OCI-LY1 (cell line): Measurements from ENCODE around the gene MRPL41.

Experiments used
- H2AFZ ChIP-seq: fragments of 200-600 bp; sonication (generic), shearing (Covaris generic); 2 replicates; pipeline ENCODE4 v1.6.0; 2014; ENCODE audit warnings: antibody characterized with exemption, mild to moderate bottlenecking, low read length
- H3F3A ChIP-seq: fragments of 200-600 bp; sonication (generic), shearing (Covaris generic); 2 replicates; pipeline ENCODE4 v1.6.0; 2014; ENCODE audit warnings: mild to moderate bottlenecking, antibody characterized with exemption, low read length, moderate library complexity; ENCODE audit not compliant: insufficient read depth
- H3K27ac ChIP-seq: fragments of 200-600 bp; sonication (generic); 2 replicates; pipeline ENCODE4 v1.5.1; 2014; ENCODE audit warnings: low read length, mixed run types, mild to moderate bottlenecking, low read depth; ENCODE audit not compliant: poor library complexity, severe bottlenecking
- H3K27me3 ChIP-seq: fragments of 200-600 bp; sonication (generic); 2 replicates; pipeline ENCODE4 v1.6.0; 2014; ENCODE audit warnings: antibody characterized with exemption, mild to moderate bottlenecking, low read length, moderate library complexity; ENCODE audit not compliant: insufficient read depth
- H3K36me3 ChIP-seq: fragments of 200-600 bp; sonication (generic); 2 replicates; pipeline ENCODE4 v1.6.1; 2014; ENCODE audit warnings: mild to moderate bottlenecking, antibody characterized with exemption, low read length, moderate library complexity, mixed read lengths; ENCODE audit not compliant: insufficient read depth
- H3K4me1 ChIP-seq: fragments of 200-600 bp; sonication (generic); 2 replicates; pipeline ENCODE4 v1.5.1; 2014; ENCODE audit warnings: mild to moderate bottlenecking, low read length, moderate library complexity; ENCODE audit not compliant: insufficient read depth, severe bottlenecking
- H3K4me2 ChIP-seq: fragments of 200-600 bp; sonication (generic), shearing (Covaris generic); 2 replicates; pipeline ENCODE4 v1.6.1; 2014; ENCODE audit warnings: low read length
- H3K4me3 ChIP-seq: fragments of 200-600 bp; sonication (generic); 2 replicates; pipeline ENCODE4 v1.5.1; 2014; ENCODE audit warnings: low read length, low read depth, mild to moderate bottlenecking, mixed read lengths; ENCODE audit not compliant: poor library complexity, severe bottlenecking
- H3K79me2 ChIP-seq: fragments of 200-600 bp; shearing (Covaris generic); 2 replicates; pipeline ENCODE4 v1.6.1; 2016; ENCODE audit warnings: mixed run types, low read length, mixed read lengths; ENCODE audit not compliant: insufficient read depth
- H3K9ac ChIP-seq: fragments of 200-600 bp; sonication (generic), shearing (Covaris generic); 2 replicates; pipeline ENCODE4 v1.6.1; 2014; ENCODE audit warnings: mild to moderate bottlenecking, low read length, mixed read lengths
- H3K9me2 ChIP-seq: fragments of 200-600 bp; sonication (generic), shearing (Covaris generic); 2 replicates; pipeline ENCODE4 v1.6.1; 2014; ENCODE audit warnings: low read depth, mild to moderate bottlenecking, low read length, mixed read lengths
- H3K9me3 ChIP-seq: fragments of 200-600 bp; shearing (Covaris generic); 2 replicates; pipeline ENCODE4 v1.6.1; 2014; ENCODE audit warnings: low read length, mixed read lengths
- H4K20me1 ChIP-seq: fragments of 200-600 bp; sonication (generic), shearing (Covaris generic); 2 replicates; pipeline ENCODE4 v1.6.0; 2016; ENCODE audit warnings: mild to moderate bottlenecking, low read length; ENCODE audit not compliant: insufficient read depth
- CTCF ChIP-seq: fragments of 200-600 bp; sonication (generic), shearing (Covaris generic); IDR thresholded peaks from 2 replicates; pipeline ENCODE4 v1.5.1; 2017; ENCODE audit warnings: mild to moderate bottlenecking, antibody characterized with exemption, low read length, moderate library complexity, mixed read lengths
- EZH2 ChIP-seq: fragments of 200-600 bp; sonication (generic), shearing (Covaris generic); IDR thresholded peaks from 2 replicates; pipeline ENCODE4 v1.8.0; 2017; ENCODE audit warnings: borderline replicate concordance, mixed run types, mild to moderate bottlenecking, antibody characterized with exemption, low read length, moderate library complexity, mixed read lengths

Gene MRPL41

GRCh38 chr9:137579259-137579604, 27.6 kb downstream of the MRPL41 start:
- TF ChIP-seq CTCF (no peak), EZH2 (no peak)
- peak overlapping the region; percentile 95 for H3K4me2 ChIP-seq
- H3K9me2 ChIP-seq = no peaks in the 10 kb centered on the region
- no peaks in the 10 kb centered on the region for H3F3A ChIP-seq
- peaks cover 15% of the 10 kb centered on the region for H3K79me2 ChIP-seq
- H3K9ac ChIP-seq = peak overlapping the region; percentile 95
- peak overlapping the region; percentile 64 for H3K27ac ChIP-seq
- H3K4me3 ChIP-seq = peak overlapping the region; percentile 99
- peaks cover 49% of the 10 kb centered on the region for H3K4me1 ChIP-seq
- no peaks in the 10 kb centered on the region for H3K9me3 ChIP-seq
- H4K20me1 ChIP-seq = no peaks in the 10 kb centered on the region
- H3K36me3 ChIP-seq = peaks cover 49% of the 10 kb centered on the region
- H2AFZ ChIP-seq = no peak overlapping the region
- H3K27me3 ChIP-seq = no peaks in the 10 kb centered on the region

GRCh38 chr9:137580209-137580953, 28.7 kb downstream of the MRPL41 start:
- H3K4me2 ChIP-seq = no peak overlapping the region
- H3K36me3 ChIP-seq = peaks cover 47% of the 10 kb centered on the region
- H3F3A ChIP-seq = no peaks in the 10 kb centered on the region
- H3K9me2 ChIP-seq = no peaks in the 10 kb centered on the region
- no peaks in the 10 kb centered on the region for H3K27me3 ChIP-seq
- no peak overlapping the region for H3K9ac ChIP-seq
- peak overlapping the region; percentile 61 for H3K27ac ChIP-seq
- peaks cover 15% of the 10 kb centered on the region for H3K79me2 ChIP-seq
- peaks cover 44% of the 10 kb centered on the region for H3K4me1 ChIP-seq
- H2AFZ ChIP-seq = no peak overlapping the region
- no peaks in the 10 kb centered on the region for H4K20me1 ChIP-seq
- no peak overlapping the region for H3K4me3 ChIP-seq
- H3K9me3 ChIP-seq = no peaks in the 10 kb centered on the region
- TF ChIP-seq EZH2 (no peak), CTCF (no peak)

- Histone ChIP-seq H3K9ac (no peak overlapping the region), H3K9me3 (no peaks in the 10 kb centered on the region), H3K79me2 (peaks cover 15% of the 10 kb centered on the region), H3K27ac (peak overlapping the region; percentile 61), H3K4me2 (no peak overlapping the region), H3F3A (no peaks in the 10 kb centered on the region), H4K20me1 (no peaks in the 10 kb centered on the region), H3K4me1 (peaks cover 38% of the 10 kb centered on the region), H3K36me3 (peaks cover 51% of the 10 kb centered on the region), H3K9me2 (no peaks in the 10 kb centered on the region), H3K27me3 (no peaks in the 10 kb centered on the region), H2AFZ (no peak overlapping the region), H3K4me3 (no peak overlapping the region)
- no peak for TF ChIP-seq EZH2
- TF ChIP-seq CTCF = no peak
Observed at GRCh38 chr9:137580954-137581322, 29.3 kb downstream of the MRPL41 start.
